T follicular helper cell (primary cell): ENCODE results near the gene RAB11FIP5.

Experiments
- DNase-seq: peaks from one replicate; pipeline ENCODE4 v3.0.0-alpha.2; 2020; ENCODE audit warnings: low read depth

RAB11FIP5 gene

DNA sequence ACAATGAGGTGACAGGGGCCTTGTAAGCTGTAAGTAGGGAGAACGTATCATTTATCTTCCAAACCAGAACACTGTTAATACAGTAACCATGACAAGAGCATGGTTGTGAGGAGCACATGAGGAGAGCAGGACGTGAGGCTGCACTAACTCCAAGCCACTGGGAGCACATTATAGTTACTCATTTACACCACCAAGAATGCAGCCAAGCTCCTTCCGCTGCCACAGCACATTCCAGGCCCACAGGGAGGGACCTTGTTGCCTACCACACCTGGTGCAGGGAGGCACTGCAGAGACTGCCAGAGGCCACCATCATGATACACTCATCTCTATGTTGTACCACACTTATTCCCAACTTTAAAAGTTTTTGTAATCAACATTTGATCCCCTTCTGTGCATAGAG is 27.8 kb downstream of the RAB11FIP5 start:
- DNase-seq = no peak

DNA sequence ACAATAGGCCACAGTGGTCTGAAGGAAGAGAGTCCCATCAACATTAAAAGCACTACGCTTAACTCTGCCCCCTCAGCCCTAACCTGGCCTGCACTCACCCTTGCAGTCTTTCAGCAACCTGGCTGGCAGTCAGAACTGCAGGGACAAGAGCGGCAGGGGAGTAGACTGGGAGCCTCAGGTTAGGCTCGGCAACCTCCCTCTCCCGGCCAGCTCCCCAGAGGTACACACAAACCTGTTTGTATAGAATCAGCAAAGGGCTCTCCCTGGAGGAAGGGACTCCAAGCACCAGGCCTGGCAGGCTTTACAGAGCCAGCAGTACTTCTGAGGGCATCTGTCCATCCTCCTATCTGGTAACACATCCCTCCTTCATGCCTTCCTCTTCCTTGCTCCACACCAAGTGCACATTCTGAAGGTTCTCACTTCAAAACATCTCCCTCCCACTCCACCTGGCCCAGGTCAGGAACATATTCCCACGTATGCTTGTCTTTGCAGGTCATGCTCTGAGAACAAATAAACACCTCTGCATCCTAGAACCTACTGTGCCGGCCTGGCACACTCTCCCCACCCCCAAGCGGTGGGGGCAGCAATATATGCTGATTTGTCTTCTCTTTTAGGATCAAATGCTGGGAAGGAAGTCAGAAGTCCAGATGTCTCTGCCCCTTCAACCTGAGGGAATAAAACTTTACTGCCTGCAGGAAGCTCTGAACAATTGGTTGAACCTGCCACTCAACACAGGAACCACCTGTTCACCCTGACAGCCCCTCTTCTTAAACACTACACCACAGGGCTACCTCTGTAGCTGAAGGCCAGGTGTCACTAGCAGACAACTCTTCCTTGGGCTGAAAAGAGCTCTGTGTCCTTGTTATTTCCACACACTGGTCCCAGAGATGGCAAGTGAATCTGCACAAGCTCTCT is 28.6 kb downstream of the RAB11FIP5 start:
- no peak for DNase-seq

DNA sequence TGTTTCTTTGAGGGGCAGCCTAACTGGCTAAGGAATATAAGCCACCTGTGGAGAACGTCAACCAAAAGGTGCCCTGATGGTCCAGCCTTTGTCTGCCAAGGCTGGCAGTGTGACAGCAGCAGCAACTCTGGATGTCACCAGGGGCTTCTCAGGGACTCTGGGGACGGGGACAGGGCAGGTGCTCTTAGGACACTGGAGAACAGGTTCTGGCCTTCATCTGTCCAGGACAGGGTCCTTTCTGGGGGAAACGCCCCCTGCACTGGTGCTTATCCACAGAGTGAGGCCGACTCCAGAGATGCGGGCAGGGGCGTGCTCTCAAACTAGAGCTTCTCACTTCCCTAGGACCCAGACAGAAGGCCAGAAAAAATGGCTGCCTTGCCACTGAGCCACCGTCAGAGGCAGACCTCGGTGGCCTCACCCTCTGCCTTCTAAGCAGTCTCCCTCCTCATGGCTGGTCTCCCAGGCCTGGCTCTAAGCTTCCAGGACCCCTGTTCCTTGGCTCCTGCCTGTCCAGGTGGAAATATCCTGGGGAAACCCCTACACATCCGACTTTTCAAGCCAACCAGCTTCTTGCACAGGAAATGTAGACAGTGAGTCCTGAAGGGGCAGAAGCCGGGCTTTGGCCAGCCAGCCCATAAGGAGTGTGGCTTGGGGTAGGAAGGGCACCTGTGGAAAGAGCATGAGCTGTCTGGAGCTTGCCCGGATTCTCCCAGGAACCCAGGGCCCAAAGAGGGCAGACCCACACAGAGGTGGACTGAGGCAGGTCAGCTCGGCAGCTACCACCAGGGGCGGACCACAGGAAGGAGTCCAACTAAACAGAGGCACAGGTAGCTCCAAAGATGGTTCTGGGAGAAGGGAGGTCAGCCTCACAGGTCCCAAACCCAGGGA is 30.0 kb downstream of the RAB11FIP5 start:
- DNase-seq = no peak

DNA sequence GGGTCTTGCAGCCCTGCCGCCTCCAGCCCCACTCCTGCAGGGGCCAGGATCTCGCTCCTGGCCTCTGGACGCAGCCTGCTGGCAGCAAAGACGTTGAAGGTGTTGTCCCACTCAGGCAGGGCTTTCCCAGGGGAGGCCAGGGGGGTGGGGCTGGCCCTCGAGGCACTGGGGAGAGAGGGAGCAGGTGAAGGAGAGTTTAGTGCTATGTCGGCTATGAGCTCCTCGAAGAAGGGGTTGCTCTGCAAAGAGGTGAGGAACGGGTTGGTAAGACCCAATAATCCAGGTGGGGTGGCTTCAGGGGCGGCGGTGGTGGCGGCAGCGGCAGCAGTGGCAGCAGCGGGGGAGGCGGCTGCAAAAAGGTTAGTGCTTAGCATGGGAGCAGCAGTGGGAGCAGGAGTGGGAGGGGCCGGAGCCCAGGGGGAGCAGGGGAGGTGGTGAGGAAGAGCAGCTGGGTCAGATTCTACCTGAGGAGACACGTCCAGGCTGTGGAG is 31.5 kb downstream of the RAB11FIP5 start:
- no peak for DNase-seq

DNA sequence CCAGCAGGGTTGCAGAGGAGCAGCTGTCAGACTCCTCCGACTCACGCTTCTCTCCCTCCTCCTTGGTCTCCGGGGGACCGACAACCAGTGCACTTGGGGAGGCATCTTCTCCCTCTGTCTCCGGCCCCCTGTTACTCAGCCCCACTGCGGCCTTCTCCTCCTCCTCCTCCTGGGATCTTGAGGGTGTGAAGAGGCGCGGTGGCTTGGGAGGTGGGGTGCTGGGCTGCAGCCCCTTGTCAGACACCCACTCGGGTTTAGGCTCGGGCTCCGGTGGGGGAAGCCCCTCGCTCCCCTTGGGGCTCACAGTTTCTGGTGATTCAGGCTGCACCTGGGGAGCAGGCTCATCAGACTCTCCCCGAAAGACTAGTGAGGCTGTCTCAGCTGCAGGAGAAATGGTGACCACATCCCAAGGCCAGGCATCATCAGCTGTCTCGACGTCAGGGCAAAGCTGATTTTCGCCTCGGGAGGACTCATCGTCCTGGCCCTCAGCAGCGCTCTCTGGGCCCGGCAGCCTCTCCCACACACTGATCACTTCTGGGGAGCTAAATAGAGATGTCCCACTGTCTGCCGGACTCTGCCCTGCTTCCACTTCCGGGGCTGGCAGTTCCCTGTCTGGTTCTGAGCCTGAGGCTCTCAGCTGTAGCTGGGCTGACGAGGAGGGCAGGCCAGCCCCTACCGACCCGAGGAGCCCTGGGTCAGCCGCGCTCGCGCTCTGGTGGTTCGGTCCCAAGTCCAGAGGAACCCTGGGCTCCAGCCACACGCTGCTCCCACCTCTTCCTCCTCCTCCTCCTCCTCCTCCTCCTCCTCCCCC is 32.2 kb downstream of the RAB11FIP5 start:
- DNase-seq = no peak

DNA sequence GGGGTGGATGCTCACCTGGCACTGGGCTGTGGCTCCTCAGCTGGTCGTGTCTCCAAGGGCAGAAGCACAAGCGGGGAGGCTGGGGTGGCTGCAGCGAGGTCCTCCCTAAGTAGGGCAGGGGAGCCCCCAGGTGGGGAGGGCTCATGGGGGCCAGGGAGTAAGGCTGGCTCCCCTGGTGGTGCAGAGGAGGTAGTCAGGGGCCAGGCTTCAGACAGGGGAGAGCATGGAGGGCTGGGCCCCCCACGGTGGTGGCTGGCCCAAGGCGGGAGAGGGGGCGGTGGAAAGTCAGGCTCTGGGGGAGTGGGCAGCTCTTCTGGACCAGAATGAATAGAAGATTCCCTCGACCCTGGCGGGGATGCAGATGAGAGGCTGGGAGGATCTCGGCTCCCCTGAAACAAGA is 33.1 kb downstream of the RAB11FIP5 start:
- no peak for DNase-seq

DNA sequence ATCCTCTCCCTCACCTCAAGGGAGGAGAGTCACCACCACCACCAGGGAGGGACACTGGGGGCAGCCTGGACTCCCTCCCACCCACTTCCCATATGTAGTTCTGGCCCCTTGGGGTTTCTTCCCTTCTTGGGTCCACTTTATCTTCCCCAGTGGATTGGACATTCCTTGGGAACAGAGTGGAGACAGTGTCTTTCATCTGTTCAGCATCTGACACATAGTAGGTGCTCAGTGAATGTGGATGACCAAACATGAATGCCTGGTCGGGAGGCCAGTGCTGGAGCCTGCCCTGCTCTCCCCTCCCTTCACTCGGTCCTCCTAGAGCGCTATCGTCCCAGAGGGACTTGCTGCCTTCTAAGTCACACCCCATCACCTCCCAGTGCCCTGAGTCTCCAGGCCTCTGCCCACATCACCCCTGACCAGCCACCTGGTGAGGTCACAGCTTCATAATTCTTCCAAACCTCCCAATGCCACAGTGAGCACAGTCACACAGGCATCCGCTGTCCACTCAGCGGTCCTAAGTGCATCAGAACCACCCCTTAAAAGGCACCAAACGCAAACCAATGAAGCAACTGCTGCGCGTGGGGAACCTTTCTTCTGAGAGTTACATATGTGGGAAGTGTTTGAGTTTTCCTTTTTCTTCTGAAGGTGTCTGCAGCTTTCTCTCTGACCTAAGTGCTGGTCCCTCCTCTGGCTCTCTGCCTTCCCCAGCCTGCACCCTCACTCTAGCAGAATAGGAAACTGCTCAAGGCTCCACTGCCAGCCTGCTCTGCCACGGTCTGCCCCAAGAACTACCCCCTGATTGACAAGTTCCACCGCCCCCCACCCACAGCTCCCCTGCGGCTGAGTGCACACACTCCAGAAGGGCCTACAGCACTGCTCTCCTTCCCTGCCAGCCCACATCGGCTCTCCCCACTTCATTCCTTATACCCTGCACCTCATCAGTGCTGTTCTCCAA is 34.0 kb downstream of the RAB11FIP5 start:
- DNase-seq = no peak

DNA sequence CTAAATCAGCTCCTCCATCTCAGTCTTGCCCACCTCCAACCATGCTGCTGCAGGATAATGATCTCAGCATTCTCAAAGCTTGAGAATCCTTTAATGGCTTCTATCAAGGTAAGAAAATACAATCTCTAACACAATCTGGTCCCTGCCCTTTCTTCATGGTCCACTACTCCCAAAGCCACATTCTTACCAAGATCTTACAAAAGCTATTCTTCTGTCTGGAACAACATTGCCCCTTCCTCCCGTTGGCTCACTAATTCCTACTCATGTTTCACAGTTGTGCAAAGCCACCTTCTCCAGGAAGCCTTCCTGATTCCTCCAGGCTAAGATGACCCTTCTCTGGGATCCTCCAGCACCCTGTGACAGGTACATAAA is 35.3 kb downstream of the RAB11FIP5 start:
- DNase-seq = no peak

DNA sequence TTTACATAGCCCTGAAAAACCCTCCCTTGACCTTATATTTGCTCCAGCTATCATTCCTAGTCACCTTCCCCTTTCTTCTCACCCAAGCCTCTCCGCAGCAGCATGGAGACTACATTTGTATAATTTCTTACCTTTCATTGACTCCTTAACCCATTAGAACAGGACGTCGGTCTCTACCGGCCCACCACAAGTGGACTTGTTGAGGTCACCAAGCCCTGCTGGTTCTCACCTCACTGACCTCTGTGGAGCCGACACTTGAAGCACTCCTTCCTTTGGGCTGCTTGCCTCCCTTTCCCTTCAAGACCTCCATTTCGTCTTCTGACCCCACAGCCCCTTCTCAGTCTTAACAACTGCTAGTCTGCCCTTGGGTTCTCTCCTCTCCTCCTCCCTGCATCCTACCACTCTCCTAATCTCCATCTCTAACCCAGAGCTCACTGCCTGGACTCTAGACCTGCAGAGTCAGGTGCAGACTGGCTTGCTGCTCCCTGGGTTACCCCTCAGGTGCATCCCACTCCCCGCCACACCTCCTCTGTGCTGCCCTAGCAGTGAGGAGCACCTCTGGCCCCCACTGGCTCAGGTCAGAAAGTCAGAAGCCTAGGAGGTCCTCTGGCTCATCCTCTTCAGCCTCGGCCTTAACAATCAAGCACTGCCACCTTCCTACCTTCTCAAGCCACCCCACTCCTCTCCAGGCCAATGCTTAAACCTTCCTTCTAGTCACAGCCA is 35.9 kb downstream of the RAB11FIP5 start:
- no peak for DNase-seq

DNA sequence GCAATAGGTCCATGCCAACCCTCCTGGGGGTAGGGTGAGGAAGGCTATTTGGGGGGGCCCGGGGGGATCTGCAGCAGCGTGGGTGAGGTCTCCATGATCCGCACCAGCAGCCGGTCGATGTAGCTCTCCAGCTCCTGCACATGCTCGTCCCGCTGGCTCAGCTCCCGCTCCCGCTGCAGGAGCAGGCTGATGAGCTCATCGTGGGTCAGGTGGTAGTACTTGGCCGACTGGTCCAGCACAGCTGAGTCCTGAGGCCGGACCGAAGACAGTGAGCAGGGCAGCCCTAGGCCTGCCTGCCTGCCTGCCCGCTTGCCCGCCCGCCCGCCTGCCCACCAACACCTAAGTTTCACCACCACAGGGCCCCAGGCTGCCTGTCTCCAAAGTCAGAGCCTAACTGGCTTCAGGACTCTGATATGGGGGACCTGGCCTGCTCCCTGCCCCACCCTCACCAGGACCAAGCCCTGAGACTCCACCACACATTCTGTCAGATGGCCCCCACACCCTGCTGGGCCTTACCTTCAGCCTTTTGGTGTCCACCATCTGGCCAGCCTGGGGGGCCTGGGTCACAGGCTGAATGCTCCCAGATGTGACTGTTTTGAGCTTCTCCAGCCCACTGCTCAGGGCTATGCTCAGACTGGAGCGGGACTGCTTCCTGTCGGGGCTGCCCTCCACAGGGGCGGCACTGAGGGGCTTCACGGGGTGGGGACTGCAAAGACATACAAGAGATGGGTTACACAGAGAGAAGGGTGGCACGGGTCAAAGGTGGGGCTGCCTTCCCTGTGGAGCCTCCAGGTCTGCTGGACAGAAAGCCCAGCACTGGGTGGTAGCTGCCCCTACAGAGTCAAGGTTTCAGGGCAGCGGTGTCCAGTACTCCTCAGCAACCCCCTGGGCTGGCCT is 37.0 kb downstream of the RAB11FIP5 start:
- DNase-seq = no peak

DNA sequence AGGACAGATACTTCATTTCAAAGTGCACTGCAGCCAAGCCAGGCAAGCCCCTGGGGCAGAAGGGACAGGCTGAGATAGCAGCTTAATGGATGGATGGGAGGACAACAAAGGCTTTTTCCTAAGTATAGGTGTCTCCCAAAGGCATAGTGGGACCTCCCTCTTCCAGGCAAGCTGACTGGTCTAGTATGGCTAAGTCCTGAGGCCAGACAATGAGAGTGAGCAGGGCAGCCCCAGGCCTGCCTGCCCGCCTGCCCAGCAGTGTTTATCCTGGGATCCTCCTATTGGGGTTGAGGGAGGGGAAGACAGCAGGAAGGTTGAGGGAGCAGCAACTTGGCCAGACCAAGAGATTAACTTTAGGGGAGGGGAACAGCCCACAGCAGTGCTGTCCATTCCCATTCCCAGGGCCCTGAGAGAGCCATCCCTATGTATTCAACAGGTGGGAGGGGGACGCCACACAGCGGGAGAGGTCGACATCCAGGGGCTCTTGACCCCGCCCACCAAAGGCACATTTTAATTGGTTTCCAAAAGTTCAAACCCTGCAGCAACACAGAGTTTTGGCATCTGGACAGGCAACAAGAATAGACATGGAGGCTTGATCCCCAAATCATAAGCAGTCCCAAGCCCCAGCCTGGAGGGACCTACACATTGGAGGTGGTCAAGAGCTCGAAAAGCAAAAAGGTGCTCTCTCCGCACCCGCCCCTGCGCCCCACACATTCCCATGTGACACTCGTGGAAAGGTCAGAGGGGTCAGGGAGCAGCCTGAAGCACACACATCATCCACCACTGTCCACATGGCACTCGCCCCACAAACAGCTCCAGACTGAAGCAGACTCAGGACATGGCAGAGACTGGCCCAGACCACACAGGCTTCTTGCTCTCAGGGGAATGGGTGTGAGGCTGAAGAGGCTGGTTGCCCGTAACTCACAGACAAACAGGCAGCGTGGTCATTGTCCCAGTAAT is 38.4 kb downstream of the RAB11FIP5 start:
- no peak for DNase-seq

DNA sequence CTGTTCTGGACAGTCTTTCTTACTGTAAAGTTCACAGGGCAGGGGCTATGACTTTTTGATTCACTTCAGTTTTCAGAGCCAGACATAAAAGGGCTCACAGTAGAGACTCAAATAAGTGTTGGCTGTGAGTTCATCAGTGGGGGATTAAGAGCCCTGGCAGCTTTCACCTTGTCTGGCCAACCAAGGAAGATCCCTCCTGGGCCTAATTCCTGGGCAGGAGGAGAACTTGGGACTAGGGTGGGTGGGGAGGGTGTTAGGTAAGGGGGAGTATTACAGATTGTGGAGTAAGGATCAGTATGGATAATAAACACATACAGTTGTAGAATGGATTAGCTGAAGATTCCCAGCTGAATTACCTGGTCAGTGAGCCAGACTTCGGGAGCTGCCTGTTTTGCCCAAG is 40.3 kb downstream of the RAB11FIP5 start:
- no peak for DNase-seq

DNA sequence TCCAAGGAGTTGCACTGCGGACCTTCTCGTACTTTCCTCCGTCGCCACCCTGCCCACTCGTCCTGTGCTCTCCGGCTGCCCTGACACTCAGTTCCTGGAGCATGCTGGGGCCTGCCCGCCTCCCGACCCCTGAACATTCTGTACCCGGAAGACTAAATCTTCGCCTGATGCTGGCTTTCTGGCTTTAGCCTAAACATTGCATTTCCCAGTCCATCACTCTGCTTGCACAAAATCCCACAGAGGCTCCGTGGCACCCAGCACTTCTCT is 40.7 kb downstream of the RAB11FIP5 start:
- no peak for DNase-seq

DNA sequence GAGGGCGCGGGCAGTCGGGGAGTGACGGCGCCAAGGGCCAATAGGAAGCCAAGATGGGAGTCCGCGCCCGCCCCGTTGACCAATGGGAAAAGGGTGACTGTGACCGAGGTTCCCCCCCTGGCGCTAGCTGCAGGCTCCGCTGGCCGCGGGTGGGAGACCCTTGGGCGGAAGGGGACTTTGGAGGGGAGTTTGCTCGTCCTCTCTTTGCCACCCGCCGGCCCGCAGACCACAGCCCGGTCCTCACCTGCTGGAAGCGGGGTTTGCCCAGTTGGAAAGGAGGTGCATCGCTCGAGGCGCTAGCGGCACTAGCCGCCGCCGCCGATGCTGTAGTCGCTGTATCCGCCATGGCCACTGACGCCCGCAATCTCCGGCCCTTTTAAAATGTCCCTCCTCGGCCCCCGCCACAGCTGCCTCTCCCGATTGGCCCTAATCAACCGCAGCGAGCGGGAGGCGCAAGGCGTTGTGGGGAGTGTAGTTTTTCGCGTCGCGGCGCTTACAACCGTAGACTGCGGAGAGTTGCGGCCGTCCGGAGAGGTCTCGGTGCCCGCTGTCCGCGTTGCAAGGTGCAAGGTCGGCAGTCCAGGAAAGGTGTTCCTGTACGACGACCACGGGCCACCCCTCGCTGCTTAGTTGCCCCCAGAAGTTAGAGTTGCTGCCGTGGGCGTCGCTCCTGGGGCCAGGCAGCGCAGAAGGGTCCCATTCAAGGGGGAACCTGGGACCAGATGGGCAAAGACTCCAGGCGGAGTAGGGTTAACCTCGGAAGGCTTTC is 41.2 kb downstream of the RAB11FIP5 start, which contains the start of gene SFXN5:
Gene SFXN5 (minus strand): TSS at position 353 of the 769 bp plus-strand sequence. CDS start 7 bp downstream, at position 346.
- DNase-seq = peak; percentile 89

DNA sequence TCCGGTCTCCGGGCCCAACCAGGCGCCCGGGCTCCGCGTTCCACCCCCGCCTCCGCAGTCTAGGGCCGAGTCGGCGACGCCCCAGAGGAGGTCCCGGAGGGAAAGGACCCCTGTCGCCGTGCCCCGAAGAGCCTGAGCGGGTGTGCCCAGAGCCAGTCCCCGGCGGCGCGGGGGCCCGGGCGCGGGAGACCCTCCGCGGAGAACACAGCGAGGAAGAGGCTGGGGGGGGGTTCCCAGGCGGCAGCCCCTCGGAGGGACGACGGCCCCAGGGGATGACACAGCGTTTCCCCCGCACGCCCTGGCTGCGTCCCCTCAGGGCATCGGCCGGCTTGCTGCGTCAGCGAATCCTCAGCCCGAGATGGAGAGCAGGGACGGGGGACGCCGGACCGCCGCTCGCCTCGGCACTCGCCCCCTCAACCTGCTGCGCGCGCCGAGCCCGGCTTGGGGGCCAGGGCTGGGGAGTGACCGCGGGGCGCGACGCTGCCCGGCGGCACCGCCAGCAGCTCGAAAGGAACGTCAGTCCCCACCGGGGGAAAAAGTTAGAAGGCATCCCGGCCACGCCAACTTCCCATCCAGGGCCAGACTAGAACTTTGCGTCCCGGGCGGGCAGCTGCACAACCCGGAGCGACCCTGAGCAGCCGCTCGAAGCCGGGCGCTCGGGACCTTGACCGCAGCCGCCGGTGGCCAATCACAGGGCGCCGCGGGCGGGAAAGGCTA is 41.9 kb downstream of the RAB11FIP5 start:
- peak; percentile 9 for DNase-seq

DNA sequence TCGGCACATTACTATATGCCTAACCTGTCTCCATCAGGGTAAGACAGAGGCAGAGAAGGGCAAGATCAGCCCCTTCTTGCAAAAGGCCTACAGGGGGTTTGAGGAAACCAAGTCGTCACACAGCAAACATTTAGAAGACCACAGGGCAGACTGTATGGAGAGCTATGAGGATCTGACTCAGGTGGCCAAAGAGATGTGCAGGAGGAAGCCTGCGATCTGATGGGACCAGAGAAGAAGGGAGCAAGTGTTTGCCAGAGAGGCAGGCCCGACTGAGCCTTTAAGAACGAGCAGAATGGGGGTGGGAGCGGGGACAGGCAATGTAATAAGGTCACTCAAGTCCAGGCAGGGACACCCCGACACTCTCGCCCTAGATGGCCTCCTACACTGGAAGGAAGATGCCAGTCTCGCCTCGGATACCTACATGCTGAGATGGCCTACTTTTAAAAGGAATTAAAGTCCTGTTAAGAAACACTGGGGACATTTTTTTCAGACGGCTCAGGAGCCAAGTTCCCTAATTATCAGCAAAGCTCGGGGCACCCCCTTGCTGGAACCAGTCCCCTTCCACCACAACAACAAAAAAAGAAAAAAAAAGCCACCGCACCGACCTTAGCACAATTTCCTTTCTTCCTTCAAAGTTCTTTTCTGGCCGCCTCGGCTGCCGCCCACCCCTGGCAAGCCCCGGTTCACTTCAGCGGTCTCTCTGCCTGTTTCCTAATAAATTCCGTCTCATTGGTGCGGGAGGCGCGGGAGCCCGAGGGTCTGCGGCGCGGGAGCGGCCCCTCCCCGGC is 42.7 kb downstream of the RAB11FIP5 start:
- DNase-seq = no peak
